Mesenchymal stem cell (in vitro differentiated cells and primary cell): ENCODE results near the gene ZBTB16.

Experiments used
- DNase-seq: peaks from one replicate; pipeline ENCODE4 v3.0.0-alpha.2; 2013
- H2AFZ ChIP-seq: one replicate; pipeline ENCODE4 v1.6.1; 2013; ENCODE audit warnings: low read depth, mild to moderate bottlenecking, control low read depth, inconsistent platforms, low read length, moderate library complexity
- H2AK5ac ChIP-seq: 2 replicates; pipeline ENCODE4 v1.6.1; 2013; ENCODE audit warnings: low read length, moderate library complexity, mild to moderate bottlenecking, inconsistent platforms; ENCODE audit not compliant: severe bottlenecking
- H2BK120ac ChIP-seq: one replicate; pipeline ENCODE4 v1.6.1; 2013; ENCODE audit warnings: low read depth, mild to moderate bottlenecking, inconsistent platforms, low read length, moderate library complexity
- H2BK12ac ChIP-seq, 2 experiments: one replicate each; pipeline ENCODE4 v1.6.1; 2013; ENCODE audit warnings: inconsistent platforms in 2 of 2, low read length in 2 of 2, mild to moderate bottlenecking in 2 of 2, moderate library complexity in 2 of 2, control low read depth in 1 of 2
- H2BK15ac ChIP-seq: one replicate; pipeline ENCODE4 v1.6.1; 2013; ENCODE audit warnings: mild to moderate bottlenecking, low read depth, inconsistent platforms; ENCODE audit not compliant: poor library complexity, severe bottlenecking
- H2BK5ac ChIP-seq: 2 replicates; pipeline ENCODE4 v1.6.1; 2013; ENCODE audit warnings: low read depth, mild to moderate bottlenecking, low read length, control low read depth, inconsistent platforms; ENCODE audit not compliant: poor library complexity, severe bottlenecking
- H3K14ac ChIP-seq, 2 experiments: one replicate each; pipeline ENCODE4 v1.6.1; 2013; ENCODE audit warnings: inconsistent platforms in 2 of 2, low read length in 2 of 2, control low read depth in 1 of 2, mild to moderate bottlenecking in 1 of 2, moderate library complexity in 1 of 2
- H3K18ac ChIP-seq, 2 experiments: one replicate each; pipeline ENCODE4 v1.6.1; 2013; ENCODE audit warnings: inconsistent platforms in 2 of 2, low read length in 2 of 2, control low read depth in 1 of 2, low read depth in 1 of 2, mild to moderate bottlenecking in 1 of 2
- H3K23ac ChIP-seq, 2 experiments: one replicate each; pipeline ENCODE4 v1.6.1; 2013; ENCODE audit warnings: inconsistent platforms in 2 of 2, low read length in 2 of 2, mild to moderate bottlenecking in 2 of 2, moderate library complexity in 2 of 2, control low read depth in 1 of 2
- H3K27ac ChIP-seq: 2 replicates; pipeline ENCODE4 v1.5.1; 2013; ENCODE audit warnings: mild to moderate bottlenecking, moderate library complexity, low read length, control low read depth, inconsistent platforms; ENCODE audit not compliant: poor library complexity, severe bottlenecking
- H3K27me3 ChIP-seq, 2 experiments: 2 replicates each; pipeline versions ENCODE4 v1.6.1 to v1.7.0; 2013; ENCODE audit warnings: low read length in 2 of 2, mild to moderate bottlenecking in 2 of 2, moderate library complexity in 2 of 2, control low read depth in 1 of 2, inconsistent platforms in 1 of 2; ENCODE audit not compliant: control insufficient read depth in 1 of 2, insufficient read depth in 1 of 2
- H3K36me3 ChIP-seq, 2 experiments: 2 replicates each; pipeline versions ENCODE4 v1.6.1 to v1.7.0; 2013; ENCODE audit warnings: low read length in 2 of 2, control low read depth in 1 of 2, inconsistent platforms in 1 of 2, low read depth in 1 of 2, mild to moderate bottlenecking in 1 of 2; ENCODE audit not compliant: insufficient read depth in 2 of 2, control insufficient read depth in 1 of 2
- H3K4ac ChIP-seq, 2 experiments: one replicate each; pipeline ENCODE4 v1.6.1; 2013; ENCODE audit warnings: inconsistent platforms in 2 of 2, low read length in 2 of 2, mild to moderate bottlenecking in 2 of 2, moderate library complexity in 2 of 2, control low read depth in 1 of 2, low read depth in 1 of 2
- H3K4me1 ChIP-seq: 2 replicates; pipeline ENCODE4 v1.6.1; 2013; ENCODE audit warnings: low read depth, low read length, control low read depth; ENCODE audit not compliant: control insufficient read depth, insufficient read depth
- H3K4me2 ChIP-seq: 2 replicates; pipeline ENCODE4 v1.6.1; 2013; ENCODE audit warnings: low read length, mild to moderate bottlenecking, inconsistent platforms; ENCODE audit not compliant: poor library complexity, severe bottlenecking
- H3K4me3 ChIP-seq, 2 experiments: 2 replicates each; pipeline versions ENCODE4 v1.5.1 to v1.7.0; 2013; ENCODE audit warnings: low read length in 2 of 2, mild to moderate bottlenecking in 2 of 2, control low read depth in 1 of 2, low read depth in 1 of 2; ENCODE audit not compliant: insufficient read depth in 1 of 2
- H3K79me1 ChIP-seq: replicated peaks from 2 replicates; pipeline ENCODE4 v1.6.1; 2013; ENCODE audit warnings: mild to moderate bottlenecking, control low read depth, low read length, inconsistent platforms; ENCODE audit not compliant: poor library complexity, severe bottlenecking
- H3K9ac ChIP-seq: 2 replicates; pipeline ENCODE4 v1.7.0; 2013; ENCODE audit warnings: mild to moderate bottlenecking, low read length, moderate library complexity
- H3K9me3 ChIP-seq: 2 replicates; pipeline ENCODE4 v1.7.0; 2013; ENCODE audit warnings: mild to moderate bottlenecking, low read length; ENCODE audit not compliant: control insufficient read depth
- H4K8ac ChIP-seq: one replicate; pipeline ENCODE4 v1.6.1; 2013; ENCODE audit warnings: inconsistent platforms, mild to moderate bottlenecking, low read length, moderate library complexity
- H4K91ac ChIP-seq: one replicate; pipeline ENCODE4 v1.6.1; 2013; ENCODE audit warnings: mild to moderate bottlenecking, low read length, inconsistent platforms
- WGBS: methylation state at CpG from one replicate; pipeline ENCODE4 v1.1.7; 2013; ENCODE audit warnings: mixed read lengths; 5-methylcytosine and 5-hydroxymethylcytosine counted together

Gene ZBTB16

DNA sequence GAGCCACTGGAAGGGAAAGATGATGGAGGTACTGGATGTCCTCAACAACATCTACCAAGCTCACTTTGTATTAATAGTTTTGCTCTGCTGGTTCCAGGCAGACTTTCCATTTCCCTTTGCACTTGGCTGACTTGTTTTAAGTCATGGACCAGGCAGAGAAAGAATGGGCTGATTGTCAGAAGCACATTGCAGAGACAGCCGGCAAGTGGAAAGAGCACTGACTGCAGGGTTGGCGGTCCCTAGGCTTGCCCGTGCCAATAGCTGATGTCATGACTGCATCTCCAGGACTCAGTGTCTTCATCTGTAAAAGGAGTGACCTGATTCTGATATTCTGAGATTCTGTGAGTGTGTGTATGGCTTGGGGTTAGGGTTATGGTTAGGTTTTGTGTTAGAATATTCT is 215.8 kb downstream of the ZBTB16 start:
- H3K27me3 ChIP-seq: peaks cover 47 to 59% of the 10 kb centered on the region in 2 experiments
- H3K4me3 ChIP-seq: no peak overlapping the region
- H2BK15ac ChIP-seq: no peak overlapping the region
- H3K4ac ChIP-seq: no peak overlapping the region
- H3K4me1 ChIP-seq: peaks cover 2% of the 10 kb centered on the region
- H2BK12ac ChIP-seq: no peak overlapping the region
- no peak overlapping the region for H2AK5ac ChIP-seq
- H3K23ac ChIP-seq: no peak overlapping the region
- H3K79me1 ChIP-seq: no peaks in the 10 kb centered on the region
- DNase-seq: no peak
- WGBS: 94% methylated on average over 3 of the region's 3 CpGs
- H4K8ac ChIP-seq: no peak overlapping the region
- H3K9ac ChIP-seq: no peak overlapping the region
- H3K9me3 ChIP-seq: peaks cover 3% of the 10 kb centered on the region
- no peak overlapping the region for H2AFZ ChIP-seq
- no peak overlapping the region for H4K91ac ChIP-seq
- H2BK120ac ChIP-seq: no peak overlapping the region
- no peak overlapping the region for H3K4me2 ChIP-seq
- H3K18ac ChIP-seq: no peak overlapping the region
- H3K14ac ChIP-seq: no peak overlapping the region
- H3K36me3 ChIP-seq: no peaks in the 10 kb centered on the region
- H2BK5ac ChIP-seq: no peak overlapping the region
- no peak overlapping the region for H3K27ac ChIP-seq

DNA sequence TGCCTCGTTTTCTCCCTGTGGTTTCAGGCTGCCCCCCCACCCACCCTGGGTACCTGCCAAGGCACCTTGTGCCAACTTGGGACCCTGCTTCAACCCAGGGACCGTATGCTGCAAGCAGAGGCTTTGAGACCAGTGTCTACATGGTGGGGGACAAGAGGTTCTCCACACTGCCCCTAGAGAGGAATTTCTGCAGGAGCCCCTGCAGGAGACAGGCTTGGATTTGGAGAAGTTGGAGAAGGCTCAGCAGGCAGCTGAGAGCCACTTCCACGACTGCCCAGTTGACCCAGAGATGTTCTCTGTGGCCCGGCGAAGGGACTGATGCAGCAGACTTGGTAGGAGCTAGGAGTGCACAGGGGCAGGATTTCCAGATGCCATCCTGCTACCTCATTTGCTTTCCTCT is 216.6 kb downstream of the ZBTB16 start:
- no peak overlapping the region for H2BK12ac ChIP-seq
- H2BK15ac ChIP-seq: no peak overlapping the region
- WGBS: 66% methylated on average over 5 of the region's 5 CpGs

GRCh38 chr11:114277637-114278341 is 218.3 kb downstream of the ZBTB16 start:
- Histone ChIP-seq H3K4me1 (peaks cover 9% of the 10 kb centered on the region), H3K23ac (no peak overlapping the region), H3K14ac (no peak overlapping the region), H2BK120ac (no peak overlapping the region), H3K79me1 (no peaks in the 10 kb centered on the region), H3K4ac (no peak overlapping the region), H2AK5ac (no peak overlapping the region), H3K27me3 (peaks cover 35 to 37% of the 10 kb centered on the region in 2 experiments), H3K4me2 (no peak overlapping the region), H3K27ac (no peak overlapping the region), H3K18ac (no peak overlapping the region), H2BK12ac (no peak overlapping the region), H4K8ac (no peak overlapping the region), H4K91ac (no peak overlapping the region), H2AFZ (no peak overlapping the region), H3K9me3 (no peaks in the 10 kb centered on the region), H3K4me3 (no peak overlapping the region), H3K36me3 (no peaks in the 10 kb centered on the region), H2BK15ac (no peak overlapping the region), H3K9ac (no peak overlapping the region), H2BK5ac (no peak overlapping the region)
- DNase-seq: no peak
- WGBS: 92% methylated on average over 8 of the region's 11 CpGs

More for the DNA sequence above, 216.6 kb downstream of the ZBTB16 start:
- Histone ChIP-seq H3K4me2 (no peak overlapping the region), H3K9ac (no peak overlapping the region), H2AFZ (no peak overlapping the region), H3K36me3 (no peaks in the 10 kb centered on the region), H3K4me3 (no peak overlapping the region), H4K8ac (no peak overlapping the region), H3K9me3 (no peaks in the 10 kb centered on the region), H3K27me3 (peaks cover 47 to 53% of the 10 kb centered on the region in 2 experiments), H3K4ac (no peak overlapping the region), H2BK120ac (no peak overlapping the region), H2AK5ac (no peak overlapping the region), H3K79me1 (no peaks in the 10 kb centered on the region), H3K14ac (no peak overlapping the region), H3K18ac (no peak overlapping the region), H2BK5ac (no peak overlapping the region), H4K91ac (no peak overlapping the region), H3K27ac (no peak overlapping the region), H3K4me1 (peaks cover 9% of the 10 kb centered on the region), H3K23ac (no peak overlapping the region)
- no peak for DNase-seq

GRCh38 chr11:114278342-114279065 is 219.0 kb downstream of the ZBTB16 start:
- Histone ChIP-seq H4K91ac (no peak overlapping the region), H3K4me2 (no peak overlapping the region), H2AK5ac (no peak overlapping the region), H2BK120ac (no peak overlapping the region), H3K14ac (peak overlapping the region in 1 of 2 experiments; percentile 49), H3K36me3 (no peaks in the 10 kb centered on the region), H3K27ac (no peak overlapping the region), H2BK5ac (no peak overlapping the region), H4K8ac (no peak overlapping the region), H2BK15ac (no peak overlapping the region), H3K23ac (no peak overlapping the region), H2AFZ (no peak overlapping the region), H2BK12ac (peak overlapping the region in 1 of 2 experiments; percentile 14), H3K79me1 (no peaks in the 10 kb centered on the region), H3K27me3 (peaks cover 30% of the 10 kb centered on the region in 2 experiments), H3K9me3 (no peaks in the 10 kb centered on the region), H3K4ac (no peak overlapping the region), H3K4me1 (peaks cover 9% of the 10 kb centered on the region), H3K9ac (no peak overlapping the region), H3K4me3 (no peak overlapping the region), H3K18ac (no peak overlapping the region)
- 90% methylated on average over 3 of the region's 4 CpGs for WGBS
- no peak for DNase-seq
